HG02943 (cell line): ENCODE results near the gene NKAPD1.
"Not testable (repeated sequence)": the region's sequence is repeated elsewhere in the genome, so short reads cannot be mapped to it uniquely, and the experiment has no call there.

Experiments used
- ATAC-seq: cut with Tn5 transposase; IDR thresholded peaks from one replicate; pipeline ENCODE4 v1.9.1; 2021; ENCODE audit warnings: mild to moderate bottlenecking, low read depth, moderate library complexity; ENCODE audit not compliant: unreplicated experiment

NKAPD1 gene, protein sequence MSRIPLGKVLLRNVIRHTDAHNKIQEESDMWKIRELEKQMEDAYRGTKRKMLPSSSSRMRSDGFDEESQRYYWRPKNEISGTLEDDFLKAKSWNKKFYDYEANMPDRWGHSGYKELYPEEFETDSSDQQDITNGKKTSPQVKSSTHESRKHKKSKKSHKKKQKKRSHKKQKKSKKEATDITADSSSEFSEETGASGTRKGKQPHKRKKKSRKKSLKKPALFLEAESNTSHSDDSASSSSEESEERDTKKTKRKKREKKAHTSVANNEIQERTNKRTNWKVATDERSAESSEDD

DNA sequence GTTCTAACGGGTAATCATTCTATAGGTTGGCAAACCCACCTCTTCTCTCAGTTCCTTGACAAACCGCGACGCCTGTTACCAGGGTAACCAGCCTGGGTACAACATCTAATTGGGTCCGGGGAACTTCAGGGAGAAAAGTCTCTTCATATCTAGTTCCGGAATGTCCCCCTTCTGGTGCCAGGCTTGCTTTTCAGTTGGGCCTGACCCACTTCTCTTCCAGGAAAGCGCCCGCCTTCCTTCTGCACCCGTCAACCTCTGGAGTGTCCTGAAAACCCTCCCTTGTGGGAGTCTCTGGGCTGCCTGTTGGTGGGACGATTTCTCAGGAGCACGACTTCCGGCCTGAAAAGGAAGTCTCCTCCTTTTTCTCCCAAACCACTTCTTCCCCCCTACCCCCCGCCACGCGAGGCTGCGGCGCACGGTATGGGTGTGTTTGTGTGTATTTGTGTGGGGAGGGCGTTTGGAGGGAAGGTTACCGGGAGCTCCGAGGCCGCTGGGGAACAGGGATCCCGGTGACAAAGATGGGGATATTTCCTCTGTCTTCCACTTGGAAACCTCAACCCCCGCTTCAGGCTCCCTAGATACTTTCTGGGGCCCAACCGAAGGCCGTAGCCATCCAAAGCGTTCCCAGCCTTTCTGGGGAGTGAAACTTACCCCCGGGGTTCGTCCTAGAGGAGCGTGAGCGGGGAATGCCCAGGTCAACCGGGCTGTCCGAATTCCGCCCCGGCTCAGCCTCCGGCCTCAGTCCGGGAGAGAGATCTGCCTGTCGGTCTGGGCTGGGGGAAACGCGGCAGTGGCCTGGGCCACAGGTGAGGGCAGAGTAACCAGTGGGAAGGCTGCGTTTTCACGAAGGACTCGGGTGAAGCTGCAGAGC, at the start of gene NKAPD1, which contains the start of gene PIH1D2:
NKAPD1 (plus strand) TSS at position 359 of the 871 bp plus-strand sequence. CDS start 1,276 bp downstream, outside the sequence.
PIH1D2 (minus strand) TSS at position 77 of the 871 bp plus-strand sequence. CDS start 843 bp downstream, outside the sequence.
- peak; percentile 79 for ATAC-seq

DNA sequence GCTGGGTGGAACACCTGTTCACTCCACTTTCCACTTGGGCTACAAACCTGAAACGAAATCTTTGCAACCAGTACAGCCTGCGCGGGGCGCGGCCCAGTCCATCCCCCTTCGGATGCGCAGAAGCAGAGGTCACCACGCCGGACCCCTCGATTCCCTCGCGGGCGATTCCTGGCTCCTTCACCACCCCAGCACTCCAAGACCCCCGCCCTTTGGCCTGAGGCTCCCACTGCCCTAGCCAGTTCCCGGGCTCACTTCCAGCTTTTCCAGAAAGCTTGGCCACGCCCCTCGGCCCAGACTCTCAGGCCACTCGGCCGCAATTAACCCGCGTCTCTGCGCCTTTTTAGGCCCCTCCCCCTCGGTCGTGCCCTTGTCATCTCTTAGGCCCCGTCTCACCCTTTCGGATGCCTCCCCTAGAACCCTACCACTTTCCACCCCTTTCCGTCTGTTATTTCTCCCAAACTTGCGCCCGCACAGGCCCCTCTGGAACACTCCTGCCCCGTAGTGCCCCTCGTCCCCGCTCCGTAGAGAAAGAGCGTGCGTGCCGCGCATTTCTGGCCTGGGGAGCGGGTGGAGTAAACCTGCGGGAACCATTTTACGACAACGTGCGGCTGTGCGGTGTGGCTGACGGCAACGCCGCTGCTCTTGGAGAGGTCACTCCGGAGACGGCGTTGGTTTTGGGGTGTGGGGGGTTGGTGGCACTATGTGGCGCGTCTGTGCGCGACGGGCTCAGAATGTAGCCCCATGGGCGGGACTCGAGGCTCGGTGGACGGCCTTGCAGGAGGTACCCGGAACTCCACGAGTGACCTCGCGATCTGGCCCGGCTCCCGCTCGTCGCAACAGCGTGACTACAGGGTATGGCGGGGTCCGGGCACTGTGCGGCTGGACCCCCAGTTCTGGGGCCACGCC, 49.1 kb upstream of the NKAPD1 start, which contains the start of gene DLAT:
DLAT (plus strand) TSS at position 636 of the 906 bp plus-strand sequence; CDS start at position 701, 65 bp downstream.
- ATAC-seq: peak; percentile 75

DNA sequence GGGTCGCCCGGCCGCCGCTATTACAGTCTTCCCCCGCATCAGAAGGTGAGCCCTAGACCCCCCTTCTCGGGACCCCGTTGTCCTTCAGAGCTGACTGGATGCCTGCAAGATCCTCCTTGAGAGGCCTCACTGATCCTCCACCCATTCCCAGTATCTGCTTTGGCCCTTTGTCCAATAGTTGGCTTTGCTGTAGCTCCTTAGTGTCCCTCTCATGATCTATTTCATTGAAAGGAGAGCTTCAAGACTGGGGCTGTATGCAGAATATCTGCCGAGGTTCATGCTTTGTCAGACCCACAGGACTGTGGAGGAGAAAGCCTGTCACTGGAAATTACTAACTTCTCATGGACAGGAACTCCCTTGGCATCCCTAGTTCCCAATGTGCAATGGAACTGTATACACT, 48.4 kb upstream of the NKAPD1 start:
- ATAC-seq: no peak

DNA sequence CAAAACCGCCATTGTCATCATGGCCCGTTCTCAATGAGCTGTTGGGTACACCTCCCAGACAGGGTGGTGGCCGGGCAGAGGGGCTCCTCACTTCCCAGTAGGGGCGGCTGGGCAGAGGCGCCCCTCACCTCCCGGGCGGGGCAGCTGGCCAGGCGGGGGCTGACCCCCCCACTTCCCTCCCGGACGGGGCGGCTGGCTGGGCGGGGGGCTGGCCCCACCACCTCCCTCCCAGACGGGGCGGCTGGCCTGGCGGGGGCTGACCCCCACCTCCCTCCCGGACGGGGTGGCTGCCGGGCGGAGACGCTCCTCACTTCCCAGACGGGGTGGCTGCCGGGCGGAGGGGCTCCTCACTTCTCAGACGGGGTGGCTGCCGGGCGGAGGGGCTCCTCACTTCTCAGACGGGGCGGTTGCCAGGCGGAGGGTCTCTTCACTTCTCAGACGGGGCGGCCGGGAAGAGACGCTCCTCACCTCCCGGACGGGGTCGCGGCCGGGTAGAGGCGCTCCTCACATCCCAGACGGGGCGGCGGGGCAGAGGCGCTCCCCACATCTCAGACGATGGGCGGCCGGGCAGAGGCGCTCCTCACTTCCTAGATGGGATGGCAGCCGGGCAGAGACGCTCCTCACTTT, 47.2 kb upstream of the NKAPD1 start:
- not testable (repeated sequence) for ATAC-seq

DNA sequence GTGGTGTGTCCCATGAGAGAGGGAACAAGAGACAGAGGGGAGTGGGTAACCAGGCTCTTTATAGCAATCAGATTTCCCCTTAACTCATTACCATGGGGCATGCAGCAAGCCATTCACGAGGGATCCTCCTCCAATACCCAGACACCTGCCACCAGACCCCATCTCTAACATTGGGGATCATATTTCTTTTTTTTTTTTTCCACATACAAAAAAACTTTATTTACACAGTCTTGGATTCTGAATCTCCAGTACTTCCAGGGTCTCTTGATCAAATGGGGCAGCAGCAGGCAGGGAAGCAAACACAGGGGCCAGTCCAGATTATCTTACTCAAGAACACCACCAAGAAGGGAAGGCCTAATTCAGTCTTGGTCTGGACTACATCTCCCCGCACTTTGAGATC, 44.6 kb upstream of the NKAPD1 start:
- ATAC-seq: no peak

DNA sequence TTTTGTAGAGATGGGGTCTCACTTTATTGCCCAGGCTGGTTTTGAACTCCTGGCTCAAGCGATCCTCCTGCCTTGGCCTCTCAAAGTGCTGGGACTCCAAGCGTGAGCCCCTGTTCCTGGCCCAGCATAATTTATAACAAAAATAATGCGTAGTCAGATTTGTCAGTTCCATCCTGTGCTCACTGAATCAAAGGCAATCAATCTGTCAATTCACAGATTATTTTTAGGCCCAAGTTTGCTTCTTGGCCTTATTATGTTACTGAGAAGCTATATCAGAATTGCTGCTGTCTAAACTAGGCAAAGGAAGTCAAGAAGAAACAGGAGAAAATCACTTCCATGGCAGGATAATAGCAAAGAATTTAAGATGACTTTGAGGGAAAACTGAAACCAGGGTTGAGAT, 40.2 kb upstream of the NKAPD1 start:
- ATAC-seq: no peak

DNA sequence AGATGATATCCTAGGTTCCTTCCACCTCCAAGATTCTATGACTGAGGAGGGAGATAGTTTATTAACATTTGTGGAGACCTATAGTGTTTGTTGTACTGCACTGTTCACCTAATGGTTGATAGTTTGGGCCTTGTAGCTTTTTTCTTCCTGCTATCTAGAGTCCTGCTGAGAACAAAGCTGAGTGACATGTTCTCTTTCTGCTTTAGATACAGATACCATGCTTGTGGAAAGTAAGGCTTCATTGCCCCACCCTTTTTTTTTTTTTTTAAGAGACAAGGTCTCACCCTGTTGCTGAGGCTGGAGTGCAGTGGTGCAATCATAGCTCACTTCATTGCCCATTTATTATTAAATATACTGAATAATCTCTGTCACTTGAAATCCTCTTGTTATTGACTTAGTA, 36.6 kb upstream of the NKAPD1 start:
- no peak for ATAC-seq

DNA sequence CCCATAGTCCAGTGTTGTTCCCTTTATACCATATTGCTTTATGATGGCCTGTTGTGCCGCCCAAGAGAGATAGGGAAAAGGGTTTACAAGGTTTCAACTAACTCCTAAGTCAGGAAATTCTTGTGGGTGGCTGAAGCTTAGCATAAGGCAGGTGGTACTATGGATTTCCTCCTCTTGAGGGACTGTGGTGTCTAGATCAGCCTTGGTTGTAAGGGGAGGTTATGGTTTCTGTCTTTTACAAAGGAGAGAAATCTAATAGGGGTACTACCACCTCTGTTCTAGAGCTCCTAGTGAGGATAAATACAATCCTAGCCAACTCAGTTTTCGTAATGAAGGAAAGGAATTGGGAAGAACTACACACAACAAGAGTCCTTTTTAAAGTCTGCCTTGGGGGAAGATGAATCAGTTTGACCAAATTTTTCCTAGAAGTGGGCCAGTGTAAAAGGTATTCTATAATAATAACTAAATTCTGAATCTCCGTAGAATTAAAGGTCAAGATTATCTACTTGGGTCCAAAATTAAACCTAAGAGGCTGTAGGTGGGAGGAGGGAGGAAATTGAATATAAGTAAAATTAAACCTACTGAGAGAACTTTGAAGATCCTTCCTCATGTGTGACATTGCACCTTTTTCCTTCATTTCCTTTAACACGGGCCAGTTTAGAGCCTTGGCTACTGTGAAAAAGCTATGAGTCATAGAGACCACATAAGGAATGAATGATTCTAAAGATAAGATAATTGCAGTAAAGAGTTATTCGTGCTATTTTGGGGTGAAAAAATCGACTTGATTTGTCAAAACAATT, 31.7 kb upstream of the NKAPD1 start:
- no peak for ATAC-seq

DNA sequence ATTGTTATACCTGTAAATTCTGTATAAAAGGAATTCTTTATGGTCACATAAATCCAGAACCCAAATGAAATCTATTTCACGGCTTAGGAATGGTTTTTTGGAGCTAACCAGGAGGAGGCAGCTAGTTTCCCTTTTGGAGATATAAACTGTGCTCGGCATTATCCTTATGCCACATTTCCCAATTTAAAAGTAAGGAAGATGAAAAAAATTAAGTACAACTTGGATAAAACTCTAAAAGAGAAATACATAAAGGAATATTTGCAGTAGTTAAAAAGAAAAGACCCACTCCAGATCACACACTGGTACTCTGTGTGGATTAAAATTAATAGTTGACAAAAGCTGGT, 31.2 kb upstream of the NKAPD1 start:
- no peak for ATAC-seq

DNA sequence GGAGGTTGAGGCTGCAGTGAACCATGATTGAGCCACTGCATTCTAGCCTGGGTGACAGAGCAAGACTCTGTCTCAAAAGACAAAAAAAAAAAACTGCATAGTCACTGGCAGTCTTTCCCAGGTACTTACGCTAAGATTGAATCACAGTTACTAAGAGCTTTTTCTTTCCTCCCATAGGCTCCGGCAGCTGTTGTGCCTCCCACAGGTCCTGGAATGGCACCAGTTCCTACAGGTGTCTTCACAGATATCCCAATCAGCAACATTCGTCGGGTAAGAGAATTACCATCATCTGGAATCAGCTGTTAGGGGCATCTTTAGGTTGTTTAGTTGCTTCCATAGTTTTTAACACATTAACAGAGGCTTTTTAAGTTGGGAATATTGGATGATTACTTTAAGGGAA, 29.1 kb upstream of the NKAPD1 start:
- ATAC-seq: no peak

DNA sequence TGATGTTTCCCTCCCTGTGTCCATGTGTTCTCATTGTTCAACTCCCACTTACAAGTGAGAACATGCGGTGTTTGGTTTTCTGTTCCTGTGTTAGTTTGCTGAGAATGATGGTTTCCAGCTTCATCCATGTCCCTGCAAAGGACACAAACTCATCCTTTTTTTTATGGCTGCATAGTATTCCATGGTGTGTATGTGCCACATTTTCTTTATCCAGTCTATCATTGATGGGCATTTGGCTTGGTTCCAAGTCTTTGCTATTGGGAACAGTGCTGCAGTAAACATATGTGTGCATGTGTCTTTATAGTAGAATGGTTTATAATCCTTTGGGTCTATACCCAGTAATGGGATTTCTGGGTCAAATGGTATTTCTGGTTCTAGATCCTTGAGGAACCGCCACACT, 27.5 kb upstream of the NKAPD1 start:
- ATAC-seq: not testable (repeated sequence)

DNA sequence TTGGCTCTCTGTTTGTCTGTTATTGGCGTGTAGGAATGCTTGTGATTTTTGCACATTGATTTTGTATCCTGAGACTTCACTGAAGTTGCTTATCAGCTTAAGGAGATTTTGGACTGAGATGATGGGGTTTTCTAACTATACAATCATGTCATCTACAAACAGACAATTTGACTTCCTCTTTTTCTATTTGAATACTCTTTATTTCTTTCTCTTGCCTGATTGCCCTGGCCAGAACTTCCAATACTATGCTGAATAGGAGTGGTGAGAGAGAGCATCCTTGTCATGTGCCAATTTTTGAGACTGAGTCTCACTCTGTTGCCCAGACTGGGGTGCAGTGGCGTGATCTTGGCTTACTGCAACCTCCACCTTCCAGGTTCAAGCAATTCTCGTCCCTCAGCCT, 25.8 kb upstream of the NKAPD1 start:
- ATAC-seq: not testable (repeated sequence)

DNA sequence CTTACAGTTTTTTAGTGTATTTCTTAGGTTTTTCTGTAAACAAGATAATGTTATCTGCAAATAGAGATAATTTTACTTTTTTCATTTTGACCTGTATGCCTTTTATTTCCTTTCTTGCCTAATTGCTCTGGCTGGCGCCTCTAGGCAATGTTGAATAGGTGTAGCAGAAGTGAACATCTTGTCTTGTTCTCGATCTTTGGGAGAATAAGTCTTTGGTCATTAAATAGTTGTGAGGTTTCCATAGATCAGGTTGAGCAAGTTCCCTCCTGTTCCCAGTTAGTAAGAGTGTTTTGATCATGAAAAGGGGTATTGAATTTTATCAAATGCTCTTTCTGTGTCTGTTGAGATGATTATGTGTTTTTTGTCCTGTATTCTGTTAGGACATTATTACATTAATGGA, 24.3 kb upstream of the NKAPD1 start:
- ATAC-seq: no peak

DNA sequence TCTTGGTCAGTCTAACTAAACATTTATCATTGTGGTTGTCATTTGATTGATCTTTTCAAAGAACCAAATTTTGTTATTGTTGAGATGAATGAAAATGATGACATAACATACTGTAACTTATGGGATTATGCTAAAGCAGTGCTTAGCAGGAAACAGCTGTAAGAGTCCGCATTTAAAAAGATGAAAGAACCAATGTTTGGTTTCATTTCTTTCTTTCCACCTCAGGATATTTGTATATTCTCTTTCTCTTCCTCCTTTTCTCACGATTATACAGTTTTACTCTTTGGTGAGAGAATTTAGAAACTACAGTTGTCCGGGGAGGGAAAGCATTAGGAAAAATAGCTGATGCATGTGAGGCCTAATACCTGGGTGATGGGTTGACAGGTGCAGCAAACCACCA, 23.4 kb upstream of the NKAPD1 start:
- no peak for ATAC-seq

DNA sequence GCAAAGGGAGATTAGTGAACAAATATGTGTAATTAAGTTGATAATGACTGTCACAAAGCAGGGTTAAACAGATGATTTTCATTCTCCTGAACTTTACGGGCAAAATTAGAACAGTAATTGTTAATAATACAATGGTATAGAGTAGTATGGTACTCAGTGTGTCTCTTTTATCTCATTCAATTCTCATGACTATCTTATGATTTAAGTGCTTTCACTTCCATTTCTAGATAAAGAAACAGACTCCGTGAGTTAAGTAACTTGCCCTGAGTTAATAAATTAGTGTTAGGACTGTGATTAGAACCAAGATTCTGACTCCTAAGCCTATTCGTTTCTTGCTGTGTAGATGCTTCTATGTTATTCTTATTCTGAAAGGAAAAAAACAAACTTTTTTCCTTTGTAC, 22.3 kb upstream of the NKAPD1 start:
- ATAC-seq: no peak

DNA sequence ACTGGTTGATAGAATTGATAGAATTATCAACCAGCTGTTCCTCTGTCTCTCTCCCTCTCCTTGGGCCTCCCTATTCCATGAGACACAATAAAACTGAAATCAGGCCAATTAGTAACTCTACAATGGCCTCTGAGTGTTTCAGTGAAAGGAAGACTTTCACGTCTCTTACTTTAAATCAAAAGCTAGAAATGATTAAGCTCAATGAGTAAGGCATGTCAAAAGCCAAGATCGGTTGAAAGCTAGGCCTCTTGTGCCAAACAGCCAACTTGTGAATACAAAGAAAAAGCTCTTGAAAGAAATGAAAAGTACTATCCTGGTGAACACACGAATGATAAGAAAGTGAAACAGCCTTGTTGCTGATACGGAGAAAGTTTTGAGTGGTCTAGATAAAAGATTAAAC, 16.9 kb upstream of the NKAPD1 start:
- ATAC-seq: no peak

DNA sequence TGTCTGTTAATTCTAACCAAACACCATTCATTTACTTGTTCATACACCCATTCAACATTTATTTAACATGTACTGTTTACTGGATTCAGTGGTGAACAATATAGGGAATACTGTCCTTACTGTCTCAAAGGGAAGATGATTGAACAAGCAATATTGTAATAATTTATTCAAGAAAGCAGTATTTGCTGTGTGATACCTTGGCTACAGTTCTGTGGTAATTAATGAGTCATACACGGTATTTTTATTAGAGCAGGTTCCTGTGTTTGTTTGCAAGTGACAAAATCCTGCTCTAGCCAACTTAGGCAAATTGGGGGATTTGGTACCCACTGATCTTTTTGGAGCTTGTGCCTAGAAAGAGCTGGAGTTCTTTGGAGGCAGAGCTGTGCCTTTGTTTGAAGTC, 16.0 kb upstream of the NKAPD1 start:
- no peak for ATAC-seq

DNA sequence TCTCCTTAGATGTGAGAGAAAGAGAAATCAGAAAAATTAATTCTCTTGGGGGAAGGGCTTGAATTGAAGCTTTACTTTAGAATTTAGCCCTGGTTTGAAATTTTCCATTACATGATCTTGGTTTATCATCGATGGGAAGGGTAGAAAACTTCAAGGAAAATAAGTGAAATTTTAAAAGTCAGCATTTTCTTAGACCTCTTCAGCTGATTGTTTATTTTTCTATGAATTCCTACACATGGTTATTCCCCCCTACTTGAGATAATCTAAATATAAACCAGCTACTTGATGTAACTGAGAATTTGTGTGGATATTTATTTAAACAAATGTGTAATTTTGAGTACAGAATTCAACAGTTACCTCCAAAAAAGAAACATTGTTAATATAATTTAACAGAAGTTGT, 11.2 kb upstream of the NKAPD1 start:
- no peak for ATAC-seq

DNA sequence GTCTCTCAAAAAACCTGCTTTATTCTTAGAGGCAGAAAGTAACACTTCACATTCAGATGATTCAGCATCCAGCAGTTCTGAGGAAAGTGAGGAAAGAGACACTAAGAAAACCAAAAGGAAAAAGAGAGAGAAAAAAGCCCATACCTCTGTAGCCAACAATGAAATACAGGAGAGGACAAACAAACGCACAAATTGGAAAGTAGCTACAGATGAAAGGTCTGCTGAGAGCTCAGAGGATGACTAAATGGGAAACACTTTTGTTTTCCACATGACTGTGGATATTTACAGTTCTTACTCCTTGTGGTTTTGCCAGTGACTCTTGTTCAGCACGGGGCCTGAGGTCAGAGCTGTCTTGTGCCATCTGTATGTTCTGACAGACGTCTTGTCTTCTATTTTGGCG, 8.6 kb downstream of the NKAPD1 start:
- ATAC-seq: no peak
